GM12878 (cell line): ENCODE results near the gene PDIA4. TPM values are rescaled to one million over a fixed set of nuclear protein-coding genes. Genes with fewer than 3 reads are reported as not detected.
A peak's percentile ranks its signal among the peaks of the same experiment; 100 is the strongest.

Experiments used
- ATF7 ChIP-seq: fragments of 450-650 bp; IDR thresholded peaks from 2 replicates; pipeline ENCODE4 v1.6.1; 2016; ENCODE audit warnings: low read depth, mild to moderate bottlenecking
- CREM ChIP-seq: IDR thresholded peaks from 2 replicates; pipeline ENCODE4 v1.6.1; 2014; ENCODE audit warnings: antibody characterized with exemption, low read depth
- CUX1 ChIP-seq: IDR thresholded peaks from 2 replicates; pipeline ENCODE4 v1.6.1; 2012; ENCODE audit warnings: improper control_type of control experiment, low read depth, low read length; ENCODE audit not compliant: insufficient replicate concordance
- EZH2 ChIP-seq: IDR thresholded peaks from 2 replicates; pipeline ENCODE4 v1.6.1; 2012; ENCODE audit warnings: low read depth, mild to moderate bottlenecking, control low read depth, inconsistent platforms, low read length, borderline replicate concordance; ENCODE audit not compliant: control insufficient read depth
- HDAC2 ChIP-seq: fragments of 200-600 bp; sonication (generic); IDR thresholded peaks from 2 replicates; pipeline ENCODE4 v1.6.1; 2017
- IKZF2 ChIP-seq, 2 experiments: fragments of 450-650 bp; IDR thresholded peaks; 2 replicates each; pipeline ENCODE4 v1.6.1; 2017; ENCODE audit warnings: mild to moderate bottlenecking in 2 of 2, moderate library complexity in 2 of 2
- MTA3 ChIP-seq: IDR thresholded peaks from 2 replicates; pipeline ENCODE4 v1.6.1; 2012; ENCODE audit warnings: low read length, inconsistent platforms, borderline replicate concordance
- MXI1 ChIP-seq: fragments of 150-350 bp; IDR thresholded peaks from 2 replicates; pipeline ENCODE4 v1.6.1; 2011; ENCODE audit warnings: low read depth, mild to moderate bottlenecking, inconsistent platforms, low read length, improper control_type of control experiment
- MYC ChIP-seq: IDR thresholded peaks from 2 replicates; pipeline ENCODE4 v1.6.1; 2011; ENCODE audit warnings: mild to moderate bottlenecking, low read length, moderate library complexity, inconsistent platforms; ENCODE audit not compliant: insufficient read depth, insufficient replicate concordance, insufficient read length, severe bottlenecking
- NR2F1 ChIP-seq: fragments of 450-650 bp; conservative IDR thresholded peaks from 2 replicates; pipeline ENCODE4 v1.6.1; 2017; ENCODE audit warnings: mild to moderate bottlenecking
- PBX3 ChIP-seq: IDR thresholded peaks from 2 replicates; pipeline ENCODE4 v1.6.1; 2011; ENCODE audit warnings: mild to moderate bottlenecking, low read depth, low read length, moderate library complexity; ENCODE audit not compliant: insufficient replicate concordance
- POLR2A ChIP-seq: IDR thresholded peaks from 2 replicates; pipeline ENCODE4 v1.6.1; 2011; ENCODE audit warnings: low read depth, mild to moderate bottlenecking, low read length
- POLR2AphosphoS2 ChIP-seq: IDR thresholded peaks from 2 replicates; pipeline ENCODE4 v1.6.1; 2011; ENCODE audit warnings: low read depth, mild to moderate bottlenecking, low read length, improper control_type of control experiment, moderate library complexity
- POLR2AphosphoS5 ChIP-seq: IDR thresholded peaks from 2 replicates; pipeline ENCODE4 v1.6.1; 2011; ENCODE audit warnings: mild to moderate bottlenecking, low read length, inconsistent platforms
- SIX5 ChIP-seq: IDR thresholded peaks from 2 replicates; pipeline ENCODE4 v1.6.1; 2011; ENCODE audit warnings: mild to moderate bottlenecking, low read depth, low read length, moderate library complexity; ENCODE audit not compliant: severe bottlenecking
- SMAD1 ChIP-seq: fragments of 450-650 bp; IDR thresholded peaks from 2 replicates; pipeline ENCODE4 v1.6.1; 2018; ENCODE audit warnings: mild to moderate bottlenecking, low read depth; ENCODE audit not compliant: partially characterized antibody
- YBX1 ChIP-seq: fragments of 450-650 bp; IDR thresholded peaks from 2 replicates; pipeline ENCODE4 v1.6.1; 2016; ENCODE audit warnings: antibody characterized with exemption
- ZBTB11 ChIP-seq: fragments of 450-650 bp; formaldehyde crosslinking; IDR thresholded peaks from 2 replicates; pipeline ENCODE4 v1.5.0; 2022; ENCODE audit warnings: mild to moderate bottlenecking, missing genetic modification characterization
- ZNF207 ChIP-seq: fragments of 450-650 bp; IDR thresholded peaks from 2 replicates; pipeline ENCODE4 v1.6.1; 2014; ENCODE audit warnings: antibody characterized with exemption, mild to moderate bottlenecking, borderline replicate concordance
- ZNF24 ChIP-seq: fragments of 450-650 bp; IDR thresholded peaks from 2 replicates; pipeline ENCODE4 v1.6.1; 2017; ENCODE audit warnings: antibody characterized with exemption, mild to moderate bottlenecking
- polyA plus RNA-seq, 11 experiments: library from polyadenylated mRNA; depleted of rRNA in 4 of 11; unstranded in 6 of 11; stranded (reverse) in 5 of 11; fragments of >200 nt; fragmentation: Nextera tagmentation in 4 of 11; fragmentation: Illumina TruSeq in 1 of 11; extraction: Ambion mirVana in 4 of 11; extraction: Trizol in 1 of 11; gene quantifications; 1 replicate in 1 of 11; 2 replicates in 10 of 11; pipeline versions ENCODE4 v1.2.1 to v1.2.3, GENCODE V29; 2011 to 2016; ENCODE audit warnings: inconsistent platforms in 2 of 11, missing spikeins in 2 of 11, low read depth in 1 of 11
- total RNA-seq, 4 experiments: library from RNA; depleted of rRNA in 3 of 4; stranded (reverse); fragments of >200 nt in 3 of 4; fragmentation: Illumina TruSeq in 1 of 4; extraction: Trizol in 1 of 4; gene quantifications; 2 replicates each; pipeline versions ENCODE4 v1.2.1 to v1.2.3, GENCODE V29; 2013 to 2021

PDIA4 gene
- total and polyA plus RNA-seq, 10 of the 15 experiments (the other 5 are each of a cell fraction or from before 2014, with no cell fraction given), result 7.1 to 306 (median 106) TPM

GRCh38 chr7:148987010-148987750 lies 41.1 kb downstream of the PDIA4 start (continued):
- TF ChIP-seq ZBTB11 (CRISPR knock-in tag), result no peak
- TF ChIP-seq ZNF24, result peak; percentile 99
- no peak for TF ChIP-seq MYC
- 0 out of 2 replicates have a peak, but pooled peaks have one; percentile 14 for TF ChIP-seq ZNF207
- TF ChIP-seq YBX1, result no peak
- TF ChIP-seq MXI1, result 0 out of 2 replicates have a peak, but pooled peaks have one; percentile 21
- no peak for TF ChIP-seq POLR2AphosphoS2
- TF ChIP-seq NR2F1, result no peak
- no peak for TF ChIP-seq HDAC2
- TF ChIP-seq CUX1, result peak; percentile 92
- no peak for TF ChIP-seq EZH2
- peak; percentile 56; the same call in 1 of the 2 replicates for TF ChIP-seq CREM
- no peak for TF ChIP-seq PBX3
- no peak; a peak in 1 of 4 replicates for TF ChIP-seq IKZF2 (IDR thresholded peaks at IDR 0.05)
- TF ChIP-seq SMAD1, result no peak
- no peak; the same call in 1 of the 2 replicates for TF ChIP-seq MTA3
- peak; percentile 89 for TF ChIP-seq ATF7
- no peak for TF ChIP-seq SIX5
- no peak for TF ChIP-seq POLR2AphosphoS5
- TF ChIP-seq POLR2A, result peak; percentile 55
